ENCODE measurements around the gene PIGS.
A peak's percentile ranks its signal among the peaks of the same experiment; 100 is the strongest.
"Not testable (repeated sequence)": the region's sequence is repeated elsewhere in the genome, so short reads cannot be mapped to it uniquely, and the experiment has no call there.

The PIGS gene

DNA sequence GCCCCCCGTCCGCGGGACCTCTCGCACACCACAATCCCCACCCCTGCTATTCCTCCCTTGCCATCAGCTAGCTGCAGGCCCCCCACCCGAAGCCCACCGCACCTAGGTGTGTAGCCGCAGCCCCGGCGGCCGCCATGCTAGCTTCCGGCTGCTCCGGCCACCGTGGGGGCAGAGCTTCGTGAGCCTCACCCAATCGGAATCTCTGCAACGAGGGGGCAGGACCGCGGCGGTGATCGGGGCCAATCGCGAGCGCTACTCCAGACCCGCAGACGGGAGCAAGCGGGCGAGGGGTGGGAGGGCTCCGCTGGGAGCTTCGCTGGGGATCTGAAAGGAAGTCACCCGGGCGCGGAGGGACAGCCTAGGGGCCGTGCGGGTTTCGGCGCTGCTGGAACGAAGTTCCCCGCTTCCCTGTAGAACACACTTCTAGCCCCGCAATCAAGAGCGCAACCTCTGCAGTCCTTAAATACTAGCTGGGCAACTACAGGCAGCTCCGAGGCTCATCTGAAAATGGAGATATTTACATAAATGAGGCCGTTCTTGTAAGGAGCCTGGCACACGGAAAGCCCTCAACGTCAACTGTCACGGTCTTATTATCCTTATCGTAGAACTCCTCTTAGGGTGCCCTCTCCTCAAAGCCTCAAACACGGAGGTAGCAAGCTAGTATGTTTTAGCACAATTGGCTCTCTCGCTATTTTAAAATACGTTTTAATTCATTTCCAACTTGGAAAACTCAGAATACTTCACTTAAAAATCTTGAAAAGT lies at the start of gene PIGS:
PIGS (minus strand) TSS at position 164 of the 762 bp plus-strand sequence; CDS start at position 136, 28 bp downstream.
- DNase-seq = peak; percentile 93

DNA sequence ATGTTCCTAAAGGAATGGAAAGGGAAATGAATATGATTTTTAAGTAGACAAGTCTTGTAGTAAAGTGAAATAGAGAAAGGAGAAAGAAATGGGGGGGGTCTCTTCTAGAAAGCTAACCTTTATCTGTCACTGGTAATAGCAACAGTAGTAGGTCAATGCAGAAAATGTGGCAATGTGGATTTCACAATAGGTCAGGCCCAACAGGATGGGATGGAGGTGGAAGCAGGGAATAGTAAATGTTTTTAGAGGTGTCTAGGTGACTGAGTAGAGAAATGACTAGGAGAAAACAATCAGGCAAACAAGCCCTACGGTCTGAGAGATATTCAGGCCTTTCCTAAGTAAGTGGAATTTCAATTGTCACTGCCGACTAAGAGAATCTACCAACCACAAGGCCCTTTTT lies 48.7 kb upstream of the PIGS start:
- no peak for DNase-seq

DNA sequence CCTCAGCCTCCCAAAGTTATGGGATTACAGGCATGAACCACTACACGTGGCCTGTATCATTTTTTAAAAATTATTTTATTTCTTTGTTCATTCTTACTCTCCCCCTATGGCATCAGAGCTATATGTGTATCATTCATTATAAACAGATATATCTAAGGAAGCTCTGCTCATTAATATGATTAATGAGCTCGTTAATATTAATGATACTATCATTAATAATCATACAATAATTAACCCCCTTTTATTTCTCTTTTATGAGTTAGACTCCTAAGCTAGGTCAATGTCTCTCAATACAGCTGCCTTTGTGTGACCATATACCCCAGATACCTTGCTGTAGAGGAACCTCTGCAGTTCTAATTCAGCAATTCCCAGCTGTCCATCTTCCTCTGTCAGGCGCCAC lies 47.1 kb upstream of the PIGS start:
- no peak for DNase-seq

DNA sequence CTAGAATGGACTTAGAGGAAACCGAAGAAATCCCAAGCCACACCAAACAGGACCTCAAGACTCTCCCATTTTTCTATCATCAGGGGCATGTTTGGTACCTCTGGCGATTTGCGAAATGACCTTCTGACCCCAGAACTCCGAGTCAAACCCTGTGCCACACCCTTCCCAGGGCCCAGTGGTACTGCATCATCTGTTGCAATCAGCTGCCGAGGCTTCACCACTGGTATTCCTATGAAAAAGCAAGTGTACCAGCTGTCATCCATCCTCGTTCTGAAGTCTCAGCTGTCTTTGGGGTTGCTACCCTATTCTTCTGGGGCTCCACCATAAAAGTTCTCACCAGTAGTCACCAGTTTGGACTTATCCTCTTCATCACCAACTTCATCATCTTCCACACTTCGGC lies 45.0 kb upstream of the PIGS start:
- DNase-seq = no peak

DNA sequence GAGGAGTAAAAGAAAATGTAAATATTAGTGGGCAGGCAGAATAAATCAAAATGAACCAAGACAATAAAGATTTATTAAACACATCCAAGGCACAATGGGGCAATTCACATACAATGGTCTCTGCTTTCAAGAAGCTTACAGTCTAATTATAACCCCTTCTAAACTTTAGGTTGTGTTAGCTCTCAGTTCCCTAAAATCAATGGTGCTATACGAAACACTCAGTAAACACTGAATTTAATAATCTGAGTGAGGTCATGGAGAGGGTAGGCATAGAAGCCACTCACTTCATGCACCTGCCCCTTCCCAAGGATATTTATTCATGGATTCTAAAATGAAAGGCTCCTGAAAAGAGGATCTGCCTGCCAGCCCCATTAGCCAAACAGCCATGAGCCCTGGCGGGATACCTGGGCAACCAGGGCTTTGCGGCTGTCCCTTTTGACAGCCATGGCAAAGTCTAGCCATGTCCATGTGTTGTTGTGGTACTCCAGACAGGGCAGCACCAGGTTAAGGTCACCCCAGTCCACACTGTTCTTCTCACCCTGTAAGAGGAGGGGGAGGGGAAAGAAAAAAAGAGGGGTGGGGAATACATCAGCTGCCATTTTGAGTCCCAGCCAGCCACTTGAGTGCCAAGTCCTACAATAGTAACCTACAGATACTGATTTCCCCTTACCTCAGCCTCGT lies 44.1 kb upstream of the PIGS start:
- no peak for DNase-seq

DNA sequence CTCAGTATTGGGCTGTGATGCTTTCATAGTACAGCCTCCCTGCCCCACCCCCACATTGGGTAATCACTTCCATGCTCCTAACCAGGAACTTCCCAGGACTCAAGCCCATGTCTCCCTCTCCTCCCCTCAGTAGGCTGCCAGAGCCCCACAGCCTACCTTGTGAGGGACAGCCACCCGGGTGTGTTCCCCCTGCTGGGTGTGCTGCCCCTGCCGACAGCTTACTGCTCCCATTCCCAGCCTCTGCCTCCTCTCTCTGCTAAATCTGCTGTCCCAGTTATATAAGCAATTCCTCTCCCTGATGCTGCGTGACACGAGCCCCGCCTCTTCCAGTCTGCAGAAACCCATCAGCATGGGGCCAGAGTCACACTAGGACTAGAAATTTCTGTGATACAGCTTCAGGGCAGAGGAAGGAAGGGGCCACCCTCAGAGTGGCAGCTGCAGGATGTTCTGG lies 42.6 kb upstream of the PIGS start, which contains the start of gene RSKR:
RSKR (minus strand) TSS at position 255 of the 451 bp plus-strand sequence; CDS start at position 231, 24 bp downstream.
- no peak for DNase-seq

DNA sequence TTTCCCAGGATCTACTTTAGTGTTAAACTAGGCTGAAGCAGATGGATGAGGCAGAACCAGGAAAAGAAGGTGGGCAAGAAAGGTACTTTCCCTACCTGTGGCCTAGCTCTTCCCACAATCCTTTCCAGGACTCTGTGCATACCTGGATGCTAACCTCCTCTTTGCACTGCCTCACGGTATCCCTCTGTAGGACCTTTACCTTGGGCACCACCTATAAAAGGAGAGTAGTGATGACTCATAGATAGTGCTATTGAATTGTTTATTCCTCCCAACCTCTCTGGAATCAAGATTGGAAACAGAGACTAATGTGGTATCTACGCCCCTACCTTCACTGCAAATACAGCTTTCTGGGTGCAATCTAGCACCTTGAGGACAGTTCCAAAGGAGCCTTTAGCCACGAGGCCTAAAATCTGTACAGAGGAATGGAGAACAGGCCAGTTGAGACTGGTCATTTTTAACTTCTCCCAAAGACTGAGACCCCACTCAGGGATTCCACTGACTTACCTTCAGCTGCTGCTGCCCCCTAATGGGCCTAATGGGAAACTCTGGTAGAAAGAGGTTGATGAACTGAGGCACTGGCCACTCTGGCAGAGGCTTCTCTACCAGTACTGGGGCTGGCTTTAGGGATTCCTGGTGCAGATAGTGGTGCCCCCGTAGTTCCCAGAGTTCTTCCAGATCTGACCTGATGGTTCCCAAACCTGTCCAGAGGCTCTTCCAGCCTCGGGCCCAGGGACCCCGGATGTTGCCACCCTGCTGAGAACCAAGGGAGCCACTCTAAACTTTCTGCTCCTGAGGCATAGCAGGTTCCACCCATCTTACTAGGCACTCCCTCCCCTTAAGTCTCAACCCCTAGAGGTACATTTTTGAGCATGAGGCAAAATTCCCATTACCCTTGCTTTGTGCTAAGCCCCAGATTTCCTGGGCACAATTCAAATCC lies 41.9 kb upstream of the PIGS start:
- peak; percentile 21 for DNase-seq

DNA sequence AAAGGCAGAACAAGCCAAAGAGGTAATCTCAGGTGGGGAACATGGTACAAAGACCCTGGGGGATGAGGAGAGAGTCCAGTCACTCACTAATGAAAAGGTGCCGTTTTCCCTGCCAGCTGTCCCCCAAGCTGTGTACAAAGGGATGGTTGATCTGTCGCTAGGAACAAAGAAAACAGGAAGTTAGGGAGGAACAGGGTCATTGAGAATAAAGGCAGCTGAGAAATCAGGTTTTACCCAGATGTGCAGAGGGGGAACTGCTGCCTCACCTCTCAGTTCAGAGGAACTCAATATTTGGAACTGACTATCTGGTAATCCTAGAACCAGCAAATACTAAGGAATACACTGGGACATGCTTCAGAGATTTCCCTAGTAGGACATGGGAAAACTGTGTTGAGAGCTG lies 41.2 kb upstream of the PIGS start:
- no peak for DNase-seq

DNA sequence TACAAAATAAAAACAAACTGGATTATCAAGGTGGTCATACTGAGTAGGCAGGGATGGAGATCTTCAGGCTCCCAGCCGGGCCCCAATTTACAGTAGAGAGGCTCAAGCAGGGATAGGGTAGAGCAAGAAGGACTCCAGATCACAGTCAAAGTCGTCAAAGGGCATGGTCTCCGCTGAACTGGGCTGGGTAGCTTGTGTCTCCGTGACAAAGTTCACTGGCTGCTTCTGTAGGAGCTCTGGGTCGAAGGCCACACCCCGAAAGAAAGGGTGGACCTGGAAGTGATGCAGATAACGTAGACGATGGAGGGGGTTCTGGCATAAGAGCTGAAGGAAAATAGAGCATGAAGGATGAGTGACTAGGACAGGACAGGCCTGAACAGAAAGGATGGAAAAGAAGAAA lies 39.1 kb upstream of the PIGS start:
- DNase-seq = no peak

DNA sequence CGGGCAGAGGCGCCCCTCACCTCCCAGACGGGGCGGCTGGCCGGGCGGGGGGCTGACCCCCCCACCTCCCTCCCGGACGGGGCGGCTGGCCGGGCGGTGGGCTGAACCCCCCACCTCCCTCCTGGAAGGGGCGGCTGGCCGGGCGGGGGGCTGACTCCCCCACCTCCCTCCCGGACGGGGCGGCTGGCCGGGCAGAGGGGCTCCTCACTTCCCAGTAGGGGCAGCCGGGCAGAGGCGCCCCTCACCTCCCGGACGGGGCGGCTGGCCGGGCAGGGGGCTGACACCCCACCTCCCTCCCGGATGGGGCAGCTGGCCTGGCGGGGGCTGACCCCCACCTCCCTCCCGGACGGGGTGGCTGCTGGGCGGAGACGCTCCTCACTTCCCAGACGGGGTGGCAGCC lies 32.7 kb upstream of the PIGS start:
- DNase-seq = not testable (repeated sequence)

DNA sequence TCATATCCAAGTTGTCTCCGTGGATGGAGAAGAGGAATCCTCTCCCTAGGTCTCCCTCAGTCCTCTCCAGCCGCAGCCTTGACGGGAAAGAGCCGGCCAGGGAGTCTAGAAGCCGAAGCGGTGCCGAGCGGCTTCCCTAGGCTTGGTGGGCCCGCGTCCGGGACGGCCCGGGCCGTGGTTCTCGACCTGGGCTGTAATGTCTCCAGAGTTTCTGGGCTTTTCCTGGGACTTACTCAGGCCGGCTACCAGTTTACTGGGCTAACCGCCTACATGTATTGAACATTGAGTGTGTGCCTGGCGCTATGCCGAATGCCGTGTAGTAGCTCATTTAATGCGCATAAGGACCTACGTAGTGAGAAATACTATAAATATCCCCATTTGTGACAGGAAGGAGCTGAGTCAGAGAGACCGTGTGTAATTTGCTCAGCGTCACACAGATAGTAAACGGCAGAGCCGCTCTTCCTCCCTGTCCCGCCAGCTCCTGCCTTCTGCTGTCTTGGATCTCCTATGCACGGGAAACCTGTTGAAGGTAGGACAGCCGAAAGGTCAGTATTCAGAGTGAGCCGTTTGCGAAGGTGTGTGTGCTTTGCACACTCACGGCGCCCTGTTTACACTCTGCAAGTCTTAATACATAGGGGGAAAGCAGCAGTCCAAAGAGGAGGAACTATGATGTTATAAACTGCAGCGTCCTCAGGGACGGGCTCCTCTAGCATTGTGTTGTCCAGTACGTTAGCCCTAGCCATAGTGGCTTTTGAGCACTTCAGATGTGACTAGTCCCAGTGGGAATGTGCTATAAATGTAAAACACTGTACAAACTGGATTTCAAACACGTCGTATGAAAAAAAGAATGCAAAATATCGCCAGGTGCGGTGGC lies 28.2 kb upstream of the PIGS start:
- DNase-seq = peak; percentile 85

DNA sequence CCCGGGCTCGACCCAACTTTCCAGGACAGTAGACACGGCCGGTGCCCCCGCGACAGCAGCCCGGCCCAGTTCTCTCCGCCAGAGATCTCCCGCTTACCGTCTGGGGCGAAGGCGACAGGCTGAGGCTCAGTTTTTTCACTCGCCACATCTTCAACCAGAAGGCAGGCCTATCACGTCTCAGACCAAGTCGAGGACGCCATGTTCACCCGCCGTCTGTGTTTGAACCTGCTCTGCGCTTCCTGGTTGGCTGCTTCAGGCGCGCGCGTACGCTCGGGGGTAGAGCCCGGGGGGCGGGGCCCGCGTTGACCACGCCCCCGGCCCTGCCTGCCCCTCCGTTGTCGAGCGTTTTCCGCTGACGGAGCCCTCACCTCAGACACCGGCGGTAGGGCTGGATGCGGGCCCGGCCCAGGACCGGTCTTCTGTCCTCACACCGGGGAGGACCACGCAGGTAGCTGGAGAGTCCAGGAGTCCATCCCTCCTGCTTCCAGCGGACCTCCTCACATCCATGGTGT lies 27.5 kb upstream of the PIGS start, which contains the start of gene SPAG5:
SPAG5 (minus strand) TSS at position 227 of the 512 bp plus-strand sequence; CDS start at position 148, 79 bp downstream.
- peak; percentile 94 for DNase-seq

DNA sequence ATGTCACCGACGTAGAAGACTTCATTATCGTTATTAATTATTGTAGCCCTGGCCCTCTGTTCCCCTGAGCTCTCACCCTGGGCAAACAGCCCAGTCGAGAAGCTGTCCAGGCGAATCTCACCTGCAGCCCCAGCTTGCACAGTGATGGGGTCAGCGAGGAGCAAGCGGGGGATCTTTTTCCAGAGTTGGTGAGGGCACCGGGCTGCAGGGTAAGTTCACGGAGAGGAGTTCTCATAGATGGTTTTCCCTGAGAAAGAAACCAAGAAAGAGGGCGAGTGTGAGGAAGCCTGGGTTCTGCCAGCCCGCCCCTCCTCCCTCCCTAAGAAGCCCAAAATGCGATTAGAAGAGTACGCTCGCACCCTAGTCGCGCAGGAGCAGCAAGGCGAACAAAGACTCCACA lies 27.1 kb upstream of the PIGS start:
- no peak for DNase-seq

DNA sequence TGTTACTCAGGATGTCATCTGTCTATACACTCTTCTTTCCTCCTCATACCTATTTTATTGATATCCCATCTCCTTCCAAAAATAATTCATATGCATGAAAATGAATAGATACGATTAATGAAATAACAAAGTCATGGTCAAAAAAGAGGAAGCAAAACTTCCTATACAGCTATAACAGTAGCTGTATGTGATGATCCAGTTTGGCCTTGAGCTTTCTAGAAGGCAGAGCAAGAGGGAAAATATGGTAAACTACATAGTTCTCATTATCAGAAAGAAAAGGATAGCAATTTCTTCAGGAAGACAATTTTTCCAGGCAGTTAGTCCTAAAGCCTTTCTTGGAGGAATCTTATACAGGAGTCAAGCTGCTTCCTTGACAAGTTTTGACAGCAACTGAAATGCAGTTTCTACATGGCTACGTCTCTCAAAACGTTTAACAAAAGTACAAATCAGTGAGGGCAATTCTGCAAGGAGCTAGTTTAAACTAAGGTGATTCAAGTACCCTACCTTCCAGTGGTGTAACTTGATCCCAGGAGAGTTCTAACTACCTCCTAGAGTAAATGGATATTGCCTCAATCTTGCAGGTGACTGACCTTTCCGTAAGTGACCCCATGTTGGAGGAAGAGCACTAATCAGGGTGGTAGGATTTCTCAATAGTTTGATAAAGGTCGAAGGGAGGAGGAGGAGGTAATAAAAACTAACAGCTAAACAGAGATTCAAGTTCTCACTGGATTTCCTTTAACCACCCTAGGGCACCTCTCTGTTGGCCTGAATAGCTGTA lies 26.5 kb upstream of the PIGS start:
- no peak for DNase-seq

DNA sequence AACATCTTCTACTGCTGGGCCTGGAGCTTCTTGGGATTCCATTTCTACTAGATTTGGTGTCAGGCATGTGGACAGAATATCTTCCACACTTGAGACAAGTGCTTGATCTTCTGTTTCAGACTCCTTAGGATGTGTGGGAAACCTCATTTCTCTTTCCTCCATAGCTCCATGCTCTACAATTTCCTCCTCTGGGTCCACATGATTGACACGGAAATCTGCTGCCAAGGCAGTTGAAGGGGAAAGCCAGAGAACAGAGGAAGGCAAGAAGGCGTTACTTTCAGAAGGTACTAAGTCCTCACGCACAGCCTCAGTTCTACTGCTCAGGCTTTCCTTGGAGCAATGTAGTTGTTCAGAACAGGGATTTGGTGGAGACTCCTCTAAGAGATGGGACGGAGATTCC lies 20.9 kb upstream of the PIGS start:
- DNase-seq = no peak

DNA sequence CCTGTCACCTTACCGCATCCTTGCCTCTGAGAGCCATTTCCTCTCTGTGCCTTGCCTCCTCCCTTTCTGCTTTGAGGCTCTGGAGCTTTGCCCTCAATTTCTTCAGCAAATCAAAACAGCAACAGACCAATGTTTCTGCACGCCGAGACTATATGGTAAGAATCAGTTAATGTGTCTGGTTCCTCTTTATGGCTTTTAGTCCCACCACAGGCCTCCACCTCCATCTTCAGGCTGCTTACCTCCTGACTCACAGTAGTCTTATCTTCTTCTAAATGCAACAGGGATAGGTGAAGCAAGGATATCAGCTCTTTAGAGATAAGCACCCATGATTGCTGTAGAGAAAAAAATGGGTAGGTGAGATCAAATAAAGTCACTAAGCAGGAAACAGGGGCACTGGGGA lies 14.5 kb upstream of the PIGS start:
- DNase-seq = no peak

DNA sequence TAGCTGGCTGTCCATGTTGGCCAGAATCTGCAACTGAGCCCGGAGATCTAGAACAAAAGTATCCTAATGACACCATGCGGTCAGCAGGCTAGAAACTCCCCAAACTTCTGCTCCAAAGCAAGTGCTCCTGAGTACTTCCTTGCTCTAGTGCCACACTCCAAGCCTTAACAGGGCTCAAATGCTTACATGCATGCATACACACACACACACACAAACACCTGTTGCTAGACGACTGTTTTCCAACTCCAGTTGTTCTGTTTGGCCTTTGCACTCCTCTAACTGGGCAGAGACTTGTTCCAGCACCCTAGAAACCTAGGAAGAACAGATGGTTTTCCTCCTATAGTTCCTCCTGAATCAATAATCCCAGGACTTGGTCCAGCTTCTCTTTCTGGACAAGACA lies 13.1 kb upstream of the PIGS start:
- DNase-seq = no peak

DNA sequence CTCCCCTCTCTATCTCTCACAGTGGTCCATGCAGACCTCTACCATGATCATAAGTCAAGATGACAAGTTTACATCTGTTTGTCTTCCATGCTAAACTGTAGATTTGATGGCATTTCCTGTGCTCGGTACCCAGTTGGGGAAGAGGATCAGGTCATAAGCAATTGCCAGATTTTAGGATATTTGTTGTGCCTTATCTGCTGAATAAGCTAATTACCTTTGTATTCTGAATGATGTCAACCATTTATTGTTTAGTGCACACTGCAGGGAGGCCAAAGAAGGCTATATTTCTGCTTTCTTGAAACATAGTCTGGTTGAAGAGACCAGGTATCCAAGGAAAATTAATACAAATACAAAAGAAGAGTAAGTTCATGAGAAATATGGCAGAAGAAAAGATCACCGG lies 11.2 kb upstream of the PIGS start:
- no peak for DNase-seq

DNA sequence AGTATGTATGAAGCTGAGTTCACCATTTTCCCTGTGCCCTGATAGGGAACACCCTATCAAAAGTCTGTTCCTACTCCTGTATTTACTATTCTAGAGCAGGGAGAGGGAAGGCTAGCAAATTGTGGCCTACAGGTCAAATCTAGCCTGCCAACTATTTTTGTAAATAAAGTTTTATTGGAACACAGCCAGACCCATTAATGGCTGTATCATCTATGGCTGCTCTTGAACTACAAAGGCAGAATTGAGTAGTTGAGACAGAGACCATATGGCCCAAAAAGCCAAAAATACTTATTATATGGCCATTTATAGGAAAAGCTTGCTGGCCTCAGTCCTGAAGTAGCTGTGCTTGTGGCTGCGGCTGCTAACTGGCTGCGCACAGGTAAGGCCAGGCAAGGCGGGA lies 9.6 kb upstream of the PIGS start:
- no peak for DNase-seq

DNA sequence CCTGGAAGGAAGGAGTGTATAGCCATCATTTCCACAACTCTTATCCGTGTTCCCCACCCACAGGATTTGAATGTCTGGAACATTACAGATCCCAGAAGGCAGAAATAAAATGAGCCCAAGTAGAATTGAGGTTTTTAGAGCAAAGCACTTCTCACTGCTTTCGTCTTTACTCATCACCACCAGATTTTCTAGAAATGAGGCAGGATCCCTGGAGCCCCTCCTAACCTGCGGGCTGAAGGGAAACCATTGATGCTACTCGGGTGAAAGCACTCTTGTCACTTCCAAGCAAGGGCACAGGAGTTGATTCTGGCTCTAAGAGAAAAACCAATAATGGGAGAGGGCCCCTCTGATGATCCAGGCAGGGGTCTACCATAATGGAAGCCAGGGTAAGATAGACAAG lies 8.2 kb upstream of the PIGS start:
- no peak for DNase-seq
